Hepatocyte (in vitro differentiated cells): ENCODE measurements around the gene TMPRSS6.

Experiments
- CTCF ChIP-seq: fragments of 200-600 bp; sonication (generic); IDR thresholded peaks from 2 replicates; pipeline ENCODE4 v1.5.1; 2016; ENCODE audit warnings: antibody characterized with exemption, mild to moderate bottlenecking; ENCODE audit not compliant: poor library complexity
- EZH2phosphoT487 ChIP-seq: fragments of 200-600 bp; sonication (generic); IDR thresholded peaks from one replicate; pipeline ENCODE4 v1.6.1; 2018; ENCODE audit warnings: antibody characterized with exemption, mild to moderate bottlenecking, low read depth, moderate library complexity; ENCODE audit not compliant: unreplicated experiment, severe bottlenecking

GRCh38 chr22:37059876-37060449, 49.5 kb downstream of the TMPRSS6 start:
- no peak for TF ChIP-seq CTCF
- TF ChIP-seq EZH2phosphoT487 = no peak
